ENCODE measurements around the gene CLPTM1L.
"Not testable (repeated sequence)": the region's sequence is repeated elsewhere in the genome, so short reads cannot be mapped to it uniquely, and the experiment has no call there.

CLPTM1L gene

DNA sequence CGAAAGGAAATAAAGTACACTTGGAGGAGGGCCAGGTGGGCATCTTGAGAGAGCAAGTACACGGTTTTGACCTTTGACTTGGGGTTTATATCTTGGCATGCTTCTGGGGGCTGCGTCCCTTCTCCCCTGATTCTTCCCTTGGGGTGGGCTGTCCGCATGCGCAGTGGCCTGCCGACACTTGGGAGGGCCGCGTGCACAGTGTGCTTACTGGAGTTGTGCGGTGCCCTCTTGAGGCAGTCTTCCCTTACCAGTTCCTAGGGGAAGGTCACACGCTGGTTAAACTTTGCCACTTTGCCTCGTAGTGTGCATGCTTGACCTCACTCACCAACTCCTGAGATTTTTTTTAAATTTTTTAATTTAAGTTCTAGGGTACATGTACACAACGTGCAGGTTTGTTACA is 4.3 kb upstream of the CLPTM1L start:
- Histone ChIP-seq H3K9ac (ENCODE audit: low read depth in 1 of 2, low read length in 2 of 2) (no peak overlapping the region), H3K36me3 (ENCODE audit: control insufficient read depth in 1 of 2, insufficient read depth in 2 of 2, low read length in 2 of 2) (no peaks in the 10 kb centered on the region), H3K27ac (ENCODE audit: low read depth, low read length) (no peak overlapping the region), H3K4me1 (ENCODE audit: control insufficient read depth in 1 of 2, insufficient read depth in 2 of 2, low read length in 2 of 2) (peaks cover 13 to 15% of the 10 kb centered on the region in 2 donors), H3K27me3 (ENCODE audit: control insufficient read depth in 1 of 2, insufficient read depth in 2 of 2, low read length in 2 of 2) (peaks cover 0 to 4% of the 10 kb centered on the region in 2 donors), H3K4me3 (ENCODE audit: low read depth in 1 of 2, low read length in 2 of 2) (no peak overlapping the region), H3K9me3 (ENCODE audit: control insufficient read depth in 1 of 2, low read length in 2 of 2) (no peaks in the 10 kb centered on the region)

DNA sequence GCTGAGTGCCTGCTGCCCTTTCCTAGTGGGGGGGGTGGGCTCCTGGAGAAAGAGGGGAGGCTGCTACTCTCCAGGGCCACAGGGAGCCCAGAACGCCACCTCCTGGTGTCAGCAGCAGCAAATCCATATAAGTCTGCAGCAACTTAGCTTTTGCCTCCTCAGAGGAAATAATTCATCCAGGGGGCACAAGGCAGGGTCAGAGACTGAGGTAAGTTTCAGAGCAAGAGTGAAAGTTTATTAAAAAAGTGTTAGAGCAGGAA is 4.0 kb upstream of the CLPTM1L start:
- H3K4me1 ChIP-seq (ENCODE audit: control insufficient read depth in 1 of 2, insufficient read depth in 2 of 2, low read length in 2 of 2), result peaks cover 16 to 18% of the 10 kb centered on the region in 2 donors
- no peaks in the 10 kb centered on the region for H3K36me3 ChIP-seq (ENCODE audit: control insufficient read depth in 1 of 2, insufficient read depth in 2 of 2, low read length in 2 of 2)
- no peaks in the 10 kb centered on the region for H3K9me3 ChIP-seq (ENCODE audit: control insufficient read depth in 1 of 2, low read length in 2 of 2)
- H3K27me3 ChIP-seq (ENCODE audit: control insufficient read depth in 1 of 2, insufficient read depth in 2 of 2, low read length in 2 of 2), result peaks cover 0 to 4% of the 10 kb centered on the region in 2 donors
- no peak overlapping the region for H3K27ac ChIP-seq (ENCODE audit: low read depth, low read length)
- no peak overlapping the region for H3K4me3 ChIP-seq (ENCODE audit: low read depth in 1 of 2, low read length in 2 of 2)
- no peak overlapping the region for H3K9ac ChIP-seq (ENCODE audit: low read depth in 1 of 2, low read length in 2 of 2)

- Histone ChIP-seq H3K9me3 (ENCODE audit: control insufficient read depth in 1 of 2, low read length in 2 of 2) (no peaks in the 10 kb centered on the region), H3K27me3 (ENCODE audit: control insufficient read depth in 1 of 2, insufficient read depth in 2 of 2, low read length in 2 of 2) (no peaks in the 10 kb centered on the region), H3K36me3 (ENCODE audit: control insufficient read depth in 1 of 2, insufficient read depth in 2 of 2, low read length in 2 of 2) (peaks cover 0 to 9% of the 10 kb centered on the region in 2 donors), H3K9ac (ENCODE audit: low read depth in 1 of 2, low read length in 2 of 2) (no peak overlapping the region), H3K4me1 (ENCODE audit: control insufficient read depth in 1 of 2, insufficient read depth in 2 of 2, low read length in 2 of 2) (peaks cover 28% of the 10 kb centered on the region in 2 donors), H3K4me3 (ENCODE audit: low read depth in 1 of 2, low read length in 2 of 2) (no peak overlapping the region), H3K27ac (ENCODE audit: low read depth, low read length) (no peak overlapping the region)
These were observed 2.7 kb upstream of the CLPTM1L start for GRCh38 chr5:1347571-1347970.

DNA sequence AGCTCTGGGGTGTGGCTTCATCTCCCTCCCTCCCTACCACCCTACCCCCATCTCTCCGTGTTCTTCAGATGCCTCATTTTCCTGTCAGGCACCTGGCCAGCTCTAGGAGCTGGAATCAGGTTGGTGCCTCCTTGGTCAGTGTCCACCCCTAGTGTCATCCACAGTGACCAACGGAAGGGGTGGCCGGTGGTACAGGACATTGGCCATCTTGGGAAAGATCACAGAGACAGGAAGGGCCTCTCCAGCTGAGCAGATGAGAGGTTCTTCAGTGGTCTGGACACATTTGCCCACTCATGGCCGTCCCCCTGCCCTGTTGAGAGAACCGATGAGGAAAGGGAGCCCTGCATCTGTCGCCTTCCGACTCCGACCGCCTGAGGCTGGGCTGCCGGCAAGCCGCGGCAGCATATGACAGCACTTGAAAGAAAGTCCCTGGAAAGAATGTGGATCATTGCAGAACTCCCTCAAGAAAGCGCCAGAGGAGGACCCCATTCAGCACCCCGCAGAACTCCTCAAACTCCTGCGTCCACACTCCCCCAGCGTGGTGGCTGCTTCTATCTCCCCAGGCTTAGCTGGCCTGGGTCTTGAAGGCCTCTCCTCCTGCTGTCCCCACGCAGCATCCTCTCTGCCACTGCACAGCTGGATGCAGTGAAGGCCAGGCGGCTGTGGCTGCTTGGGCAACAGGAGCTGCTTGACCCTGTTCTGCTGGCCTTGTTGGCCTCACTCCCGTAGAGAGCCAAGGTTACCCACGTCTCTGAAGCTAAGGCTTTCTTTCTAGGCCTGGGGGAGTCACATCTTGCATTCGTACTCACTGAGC is 1.9 kb upstream of the CLPTM1L start:
- H3K27ac ChIP-seq (ENCODE audit: low read depth, low read length), result no peak overlapping the region
- no peaks in the 10 kb centered on the region for H3K9me3 ChIP-seq (ENCODE audit: control insufficient read depth in 1 of 2, low read length in 2 of 2)
- H3K4me1 ChIP-seq (ENCODE audit: control insufficient read depth in 1 of 2, insufficient read depth in 2 of 2, low read length in 2 of 2), result peaks cover 28 to 33% of the 10 kb centered on the region in 2 donors
- peaks cover 7 to 16% of the 10 kb centered on the region in 2 donors for H3K36me3 ChIP-seq (ENCODE audit: control insufficient read depth in 1 of 2, insufficient read depth in 2 of 2, low read length in 2 of 2)
- H3K9ac ChIP-seq (ENCODE audit: low read depth in 1 of 2, low read length in 2 of 2), result no peak overlapping the region
- no peak overlapping the region for H3K4me3 ChIP-seq (ENCODE audit: low read depth in 1 of 2, low read length in 2 of 2)
- H3K27me3 ChIP-seq (ENCODE audit: control insufficient read depth in 1 of 2, insufficient read depth in 2 of 2, low read length in 2 of 2), result no peaks in the 10 kb centered on the region

- Histone ChIP-seq H3K9me3 (ENCODE audit: control insufficient read depth in 1 of 2, low read length in 2 of 2) (no peaks in the 10 kb centered on the region), H3K27me3 (ENCODE audit: control insufficient read depth in 1 of 2, insufficient read depth in 2 of 2, low read length in 2 of 2) (no peaks in the 10 kb centered on the region), H3K4me3 (ENCODE audit: low read depth in 1 of 2, low read length in 2 of 2) (peak overlapping the region; percentile 91 to 93), H3K27ac (ENCODE audit: low read depth, low read length) (no peak overlapping the region), H3K4me1 (ENCODE audit: control insufficient read depth in 1 of 2, insufficient read depth in 2 of 2, low read length in 2 of 2) (peaks cover 28 to 33% of the 10 kb centered on the region in 2 donors), H3K9ac (ENCODE audit: low read depth in 1 of 2, low read length in 2 of 2) (peak overlapping the region; percentile 77 to 95), H3K36me3 (ENCODE audit: control insufficient read depth in 1 of 2, insufficient read depth in 2 of 2, low read length in 2 of 2) (peaks cover 15 to 24% of the 10 kb centered on the region in 2 donors)
These were observed 1.2 kb upstream of the CLPTM1L start for GRCh38 chr5:1345876-1346626.

GRCh38 chr5:1343931-1344901 is 683 bp downstream of the CLPTM1L start:
- no peaks in the 10 kb centered on the region for H3K27me3 ChIP-seq (ENCODE audit: control insufficient read depth in 1 of 2, insufficient read depth in 2 of 2, low read length in 2 of 2)
- peak overlapping the region; percentile 55 to 81 for H3K9ac ChIP-seq (ENCODE audit: low read depth in 1 of 2, low read length in 2 of 2)
- peaks cover 28 to 33% of the 10 kb centered on the region in 2 donors for H3K4me1 ChIP-seq (ENCODE audit: control insufficient read depth in 1 of 2, insufficient read depth in 2 of 2, low read length in 2 of 2)
- peak overlapping the region; percentile 83 to 86 for H3K4me3 ChIP-seq (ENCODE audit: low read depth in 1 of 2, low read length in 2 of 2)
- no peaks in the 10 kb centered on the region for H3K9me3 ChIP-seq (ENCODE audit: control insufficient read depth in 1 of 2, low read length in 2 of 2)
- peaks cover 25 to 38% of the 10 kb centered on the region in 2 donors for H3K36me3 ChIP-seq (ENCODE audit: control insufficient read depth in 1 of 2, insufficient read depth in 2 of 2, low read length in 2 of 2)
- H3K27ac ChIP-seq (ENCODE audit: low read depth, low read length), result no peak overlapping the region

GRCh38 chr5:1343315-1343751 is 1.6 kb downstream of the CLPTM1L start:
- Histone ChIP-seq H3K4me1 (ENCODE audit: control insufficient read depth in 1 of 2, insufficient read depth in 2 of 2, low read length in 2 of 2) (peaks cover 24 to 38% of the 10 kb centered on the region in 2 donors), H3K27me3 (ENCODE audit: control insufficient read depth in 1 of 2, insufficient read depth in 2 of 2, low read length in 2 of 2) (no peaks in the 10 kb centered on the region), H3K27ac (ENCODE audit: low read depth, low read length) (no peak overlapping the region), H3K9ac (ENCODE audit: low read depth in 1 of 2, low read length in 2 of 2) (peak overlapping the region in 1 of 2 donors; percentile 44), H3K4me3 (ENCODE audit: low read depth in 1 of 2, low read length in 2 of 2) (peak overlapping the region; percentile 48 to 83), H3K36me3 (ENCODE audit: control insufficient read depth in 1 of 2, insufficient read depth in 2 of 2, low read length in 2 of 2) (peaks cover 29 to 46% of the 10 kb centered on the region in 2 donors), H3K9me3 (ENCODE audit: control insufficient read depth in 1 of 2, low read length in 2 of 2) (no peaks in the 10 kb centered on the region)

GRCh38 chr5:1342711-1343110 is 2.2 kb downstream of the CLPTM1L start:
- Histone ChIP-seq H3K4me1 (ENCODE audit: control insufficient read depth in 1 of 2, insufficient read depth in 2 of 2, low read length in 2 of 2) (peaks cover 30 to 43% of the 10 kb centered on the region in 2 donors), H3K36me3 (ENCODE audit: control insufficient read depth in 1 of 2, insufficient read depth in 2 of 2, low read length in 2 of 2) (peaks cover 35 to 53% of the 10 kb centered on the region in 2 donors)
- H3K27ac ChIP-seq (ENCODE audit: low read depth, low read length); H3K4me3 ChIP-seq (ENCODE audit: low read depth in 1 of 2, low read length in 2 of 2); H3K9me3 ChIP-seq (ENCODE audit: control insufficient read depth in 1 of 2, low read length in 2 of 2); H3K9ac ChIP-seq (ENCODE audit: low read depth in 1 of 2, low read length in 2 of 2); H3K27me3 ChIP-seq (ENCODE audit: control insufficient read depth in 1 of 2, insufficient read depth in 2 of 2, low read length in 2 of 2): not testable (repeated sequence)

- Histone ChIP-seq H3K36me3 (ENCODE audit: control insufficient read depth in 1 of 2, insufficient read depth in 2 of 2, low read length in 2 of 2) (peaks cover 39 to 57% of the 10 kb centered on the region in 2 donors), H3K4me3 (ENCODE audit: low read depth in 1 of 2, low read length in 2 of 2) (no peak overlapping the region), H3K27ac (ENCODE audit: low read depth, low read length) (no peak overlapping the region), H3K9ac (ENCODE audit: low read depth in 1 of 2, low read length in 2 of 2) (no peak overlapping the region), H3K27me3 (ENCODE audit: control insufficient read depth in 1 of 2, insufficient read depth in 2 of 2, low read length in 2 of 2) (no peaks in the 10 kb centered on the region), H3K4me1 (ENCODE audit: control insufficient read depth in 1 of 2, insufficient read depth in 2 of 2, low read length in 2 of 2) (peaks cover 34 to 48% of the 10 kb centered on the region in 2 donors), H3K9me3 (ENCODE audit: control insufficient read depth in 1 of 2, low read length in 2 of 2) (no peaks in the 10 kb centered on the region)
These were observed 2.6 kb downstream of the CLPTM1L start for GRCh38 chr5:1342268-1342667.
